ENCODE results near the gene ZFYVE21.
"Not testable (repeated sequence)": the region's sequence is repeated elsewhere in the genome, so short reads cannot be mapped to it uniquely, and the experiment has no call there.

The ZFYVE21 gene

GRCh38 chr14:103688906-103689902 is 26.4 kb upstream of the ZFYVE21 start:
- H4K20me1 ChIP-seq (ENCODE audit: insufficient read depth): no peaks in the 10 kb centered on the region
- no peaks in the 10 kb centered on the region for H3K79me2 ChIP-seq (ENCODE audit: insufficient read depth, low read depth)
- H3K9ac ChIP-seq: no peak overlapping the region
- H3K4me1 ChIP-seq (ENCODE audit: low read depth, poor library complexity, severe bottlenecking): no peaks in the 10 kb centered on the region
- H3K4me2 ChIP-seq: no peak overlapping the region
- no peak overlapping the region for H3K4me3 ChIP-seq (IDR thresholded peaks at IDR 0.05; ENCODE audit: insufficient read depth, low read depth, low read length)
- no peak for TF ChIP-seq CTCF (conservative IDR thresholded peaks at IDR 0.05; ENCODE audit: low read depth, low read length)
- no peak overlapping the region for H2AFZ ChIP-seq (ENCODE audit: low read depth)
- H3K27me3 ChIP-seq (ENCODE audit: insufficient read depth, low read depth): no peaks in the 10 kb centered on the region
- no peak overlapping the region for H3K27ac ChIP-seq
- H3K36me3 ChIP-seq (ENCODE audit: insufficient read depth): no peaks in the 10 kb centered on the region

DNA sequence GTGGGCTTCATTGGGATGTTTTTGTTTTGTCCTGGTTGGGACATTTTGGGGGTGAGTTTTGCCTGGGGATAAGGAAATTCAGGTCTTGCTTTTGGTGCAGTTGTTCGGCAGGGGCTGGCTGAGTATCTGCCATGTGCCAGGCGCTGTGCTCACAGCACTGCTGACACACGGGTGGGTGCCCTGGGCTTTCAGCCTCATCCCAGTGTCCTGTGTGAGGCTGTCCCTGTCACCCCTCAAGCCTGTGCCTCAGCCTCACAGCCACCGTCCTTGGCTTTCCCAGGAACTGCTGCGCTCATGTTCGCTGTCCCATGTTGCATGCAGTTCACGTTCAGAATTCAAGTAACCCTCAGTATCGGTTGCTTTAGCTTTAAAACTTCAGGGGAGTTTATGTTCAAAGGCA is 25.3 kb upstream of the ZFYVE21 start:
- Histone ChIP-seq H3K27me3 (ENCODE audit: insufficient read depth, low read depth) (no peaks in the 10 kb centered on the region), H3K4me3 (IDR thresholded peaks at IDR 0.05; ENCODE audit: insufficient read depth, low read depth, low read length) (no peak overlapping the region), H3K36me3 (ENCODE audit: insufficient read depth) (no peaks in the 10 kb centered on the region), H3K9ac (no peak overlapping the region), H3K4me2 (no peak overlapping the region), H4K20me1 (ENCODE audit: insufficient read depth) (no peaks in the 10 kb centered on the region), H3K4me1 (ENCODE audit: low read depth, poor library complexity, severe bottlenecking) (no peaks in the 10 kb centered on the region), H3K27ac (no peak overlapping the region), H2AFZ (ENCODE audit: low read depth) (no peak overlapping the region), H3K79me2 (ENCODE audit: insufficient read depth, low read depth) (no peaks in the 10 kb centered on the region)
- TF ChIP-seq CTCF (conservative IDR thresholded peaks at IDR 0.05; ENCODE audit: low read depth, low read length): no peak

- H3K27ac ChIP-seq; H3K79me2 ChIP-seq (ENCODE audit: insufficient read depth, low read depth); H3K9ac ChIP-seq; H3K4me3 ChIP-seq (IDR thresholded peaks at IDR 0.05; ENCODE audit: insufficient read depth, low read depth, low read length); H3K4me2 ChIP-seq; H2AFZ ChIP-seq (ENCODE audit: low read depth); H3K27me3 ChIP-seq (ENCODE audit: insufficient read depth, low read depth); H3K36me3 ChIP-seq (ENCODE audit: insufficient read depth); H3K4me1 ChIP-seq (ENCODE audit: low read depth, poor library complexity, severe bottlenecking); H4K20me1 ChIP-seq (ENCODE audit: insufficient read depth): not testable (repeated sequence)
Measured at GRCh38 chr14:103691655-103692054, 24.0 kb upstream of the ZFYVE21 start.

DNA sequence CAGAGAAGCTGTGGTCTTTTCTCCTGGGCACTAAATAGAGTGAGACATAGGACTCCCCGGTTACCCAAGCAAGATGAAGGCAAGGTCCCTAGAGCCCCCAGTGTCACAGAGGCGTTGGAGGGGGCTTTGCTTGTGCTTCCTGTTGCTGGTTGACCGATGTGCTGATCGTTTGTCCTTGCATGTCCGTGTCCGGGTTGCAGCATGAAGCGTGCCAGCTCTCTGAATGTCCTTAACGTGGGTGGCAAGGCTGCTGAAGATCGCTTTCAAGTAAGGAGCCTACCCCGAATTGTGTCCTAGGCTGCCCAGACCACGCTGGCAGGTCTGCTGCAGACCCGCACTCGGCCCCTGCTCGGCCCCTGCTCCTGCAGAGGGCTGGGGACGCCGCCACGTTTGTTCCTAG is 23.5 kb upstream of the ZFYVE21 start:
- Histone ChIP-seq H4K20me1 (ENCODE audit: insufficient read depth) (no peaks in the 10 kb centered on the region), H3K9ac (no peak overlapping the region), H3K27ac (no peak overlapping the region), H3K27me3 (ENCODE audit: insufficient read depth, low read depth) (no peaks in the 10 kb centered on the region), H2AFZ (ENCODE audit: low read depth) (no peak overlapping the region), H3K79me2 (ENCODE audit: insufficient read depth, low read depth) (no peaks in the 10 kb centered on the region), H3K4me2 (no peak overlapping the region), H3K4me1 (ENCODE audit: low read depth, poor library complexity, severe bottlenecking) (no peaks in the 10 kb centered on the region), H3K36me3 (ENCODE audit: insufficient read depth) (no peaks in the 10 kb centered on the region), H3K4me3 (IDR thresholded peaks at IDR 0.05; ENCODE audit: insufficient read depth, low read depth, low read length) (no peak overlapping the region)
- no peak for TF ChIP-seq CTCF (conservative IDR thresholded peaks at IDR 0.05; ENCODE audit: low read depth, low read length)

DNA sequence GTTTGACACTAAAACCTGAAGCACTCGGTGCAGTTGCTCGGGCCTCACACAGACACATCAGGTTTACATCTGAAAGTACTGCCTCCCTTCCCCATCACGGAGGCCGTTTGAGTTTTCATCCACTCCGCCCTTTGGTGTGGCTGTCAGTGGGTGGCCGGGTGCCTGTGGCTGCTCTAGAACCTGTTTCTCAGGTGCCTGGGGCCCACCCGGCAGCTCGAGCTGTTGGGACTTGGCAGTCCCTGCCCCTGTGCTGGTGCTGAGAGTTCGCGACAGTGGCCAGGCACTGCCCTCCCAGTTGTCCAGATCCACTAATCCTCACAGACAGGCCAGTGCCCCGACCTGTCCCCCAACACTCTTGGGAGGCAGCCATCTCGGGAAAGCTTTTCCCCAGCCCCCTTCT is 22.7 kb upstream of the ZFYVE21 start:
- Histone ChIP-seq H2AFZ (ENCODE audit: low read depth) (no peak overlapping the region), H3K4me3 (IDR thresholded peaks at IDR 0.05; ENCODE audit: insufficient read depth, low read depth, low read length) (no peak overlapping the region), H3K27me3 (ENCODE audit: insufficient read depth, low read depth) (no peaks in the 10 kb centered on the region), H4K20me1 (ENCODE audit: insufficient read depth) (no peaks in the 10 kb centered on the region), H3K4me1 (ENCODE audit: low read depth, poor library complexity, severe bottlenecking) (no peaks in the 10 kb centered on the region), H3K27ac (no peak overlapping the region), H3K4me2 (no peak overlapping the region), H3K9ac (no peak overlapping the region), H3K79me2 (ENCODE audit: insufficient read depth, low read depth) (no peaks in the 10 kb centered on the region), H3K36me3 (ENCODE audit: insufficient read depth) (no peaks in the 10 kb centered on the region)
- no peak for TF ChIP-seq CTCF (conservative IDR thresholded peaks at IDR 0.05; ENCODE audit: low read depth, low read length)

Measured in KMS-11 (cell line).